A673 (cell line): ENCODE results near the gene UPF1.

ENCODE experiments used
- EZH2 ChIP-seq: fragments of 200-600 bp; sonication (generic); IDR thresholded peaks from 2 replicates; pipeline ENCODE4 v1.6.1; 2017; ENCODE audit warnings: borderline replicate concordance, low read depth, mild to moderate bottlenecking, mixed read lengths, antibody characterized with exemption, low read length; ENCODE audit not compliant: poor library complexity, severe bottlenecking
- TF ChIP-seq, protein P1 (sequence below): fragments of 300-800, 200-600 bp; sonication (generic); conservative IDR thresholded peaks from 2 replicates; pipeline ENCODE4 v1.5.1; 2017; ENCODE audit warnings: low read depth, mild to moderate bottlenecking, antibody characterized with exemption, low read length, moderate library complexity, mixed read lengths

DNA sequence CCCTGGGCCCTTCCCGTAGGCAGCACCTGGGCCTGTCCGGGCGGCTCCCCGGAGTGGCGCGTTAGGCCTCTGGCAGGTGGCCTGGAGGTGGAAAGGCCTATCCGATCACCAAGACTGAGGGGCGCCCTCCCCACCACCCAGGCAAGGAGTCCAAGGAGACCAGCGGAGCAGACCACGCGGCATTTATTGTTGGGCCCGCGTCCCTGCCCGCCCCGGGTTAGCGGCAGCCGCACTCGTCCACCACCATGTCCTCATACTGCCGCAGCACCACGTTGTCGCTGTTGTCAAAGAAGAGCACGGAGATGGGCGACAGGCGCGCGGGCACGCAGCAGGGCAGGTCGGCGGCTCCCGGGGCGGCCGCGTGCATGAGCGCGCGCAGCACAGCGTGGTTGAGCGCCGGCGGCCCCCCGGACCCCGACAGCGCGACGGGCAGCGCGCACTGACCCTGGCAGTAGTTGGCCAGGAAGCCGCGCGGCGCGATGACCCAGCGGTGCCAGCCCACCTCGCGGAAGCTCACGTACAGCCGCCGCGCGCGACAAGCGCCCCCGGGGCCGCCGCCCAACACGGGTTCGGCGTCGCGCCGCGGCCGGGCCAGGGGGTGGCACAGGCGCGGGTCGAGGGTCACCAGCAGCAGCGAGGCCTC lies 36.7 kb downstream of the UPF1 start:
- no peak for TF ChIP-seq EZH2
- TF ChIP-seq, protein P1, sequence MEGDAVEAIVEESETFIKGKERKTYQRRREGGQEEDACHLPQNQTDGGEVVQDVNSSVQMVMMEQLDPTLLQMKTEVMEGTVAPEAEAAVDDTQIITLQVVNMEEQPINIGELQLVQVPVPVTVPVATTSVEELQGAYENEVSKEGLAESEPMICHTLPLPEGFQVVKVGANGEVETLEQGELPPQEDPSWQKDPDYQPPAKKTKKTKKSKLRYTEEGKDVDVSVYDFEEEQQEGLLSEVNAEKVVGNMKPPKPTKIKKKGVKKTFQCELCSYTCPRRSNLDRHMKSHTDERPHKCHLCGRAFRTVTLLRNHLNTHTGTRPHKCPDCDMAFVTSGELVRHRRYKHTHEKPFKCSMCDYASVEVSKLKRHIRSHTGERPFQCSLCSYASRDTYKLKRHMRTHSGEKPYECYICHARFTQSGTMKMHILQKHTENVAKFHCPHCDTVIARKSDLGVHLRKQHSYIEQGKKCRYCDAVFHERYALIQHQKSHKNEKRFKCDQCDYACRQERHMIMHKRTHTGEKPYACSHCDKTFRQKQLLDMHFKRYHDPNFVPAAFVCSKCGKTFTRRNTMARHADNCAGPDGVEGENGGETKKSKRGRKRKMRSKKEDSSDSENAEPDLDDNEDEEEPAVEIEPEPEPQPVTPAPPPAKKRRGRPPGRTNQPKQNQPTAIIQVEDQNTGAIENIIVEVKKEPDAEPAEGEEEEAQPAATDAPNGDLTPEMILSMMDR, result no peak
